DND-41 (cell line): Measurements from ENCODE around the gene CACNA1I.

Experiments used
- ATAC-seq: fragments of 200-7000 bp; cut with Tn5 transposase; 3 replicates; pipeline ENCODE4 v1.9.1; 2021; ENCODE audit warnings: low read depth; ENCODE audit not compliant: insufficient read depth
- DNase-seq: peaks from one replicate; pipeline ENCODE4 v3.0.0-alpha.2; 2020
- H2AFZ ChIP-seq: 2 replicates; pipeline ENCODE4 v1.6.0; 2012; ENCODE audit warnings: low read depth, low read length
- H3K27ac ChIP-seq: 2 replicates; pipeline ENCODE4 v1.5.1; 2012; ENCODE audit warnings: low read length, inconsistent platforms
- H3K27me3 ChIP-seq: fragments of 200-600 bp; sonication (generic); 2 replicates; pipeline ENCODE4 v1.6.0; 2012; ENCODE audit warnings: low read length, mild to moderate bottlenecking, inconsistent platforms; ENCODE audit not compliant: insufficient read depth, poor library complexity
- H3K36me3 ChIP-seq: 2 replicates; pipeline ENCODE4 v1.5.1; 2012; ENCODE audit warnings: low read length, inconsistent platforms; ENCODE audit not compliant: insufficient read depth
- H3K4me1 ChIP-seq: 2 replicates; pipeline ENCODE4 v1.5.1; 2012; ENCODE audit warnings: mild to moderate bottlenecking, low read length; ENCODE audit not compliant: insufficient read depth
- H3K4me2 ChIP-seq: 2 replicates; pipeline ENCODE4 v1.6.0; 2012; ENCODE audit warnings: mild to moderate bottlenecking, moderate library complexity, low read length, inconsistent platforms; ENCODE audit not compliant: insufficient read depth
- H3K4me3 ChIP-seq, 2 experiments: fragments of 200-600 bp in 1 of 2; shearing (Covaris generic) in 1 of 2; 2 replicates each; pipeline ENCODE4 v1.5.1; 2012 to 2016; ENCODE audit warnings: inconsistent platforms in 2 of 2, low read length in 2 of 2, mild to moderate bottlenecking in 2 of 2, low read depth in 1 of 2, moderate library complexity in 1 of 2
- H3K79me2 ChIP-seq: 2 replicates; pipeline ENCODE4 v1.6.0; 2012; ENCODE audit warnings: low read length, inconsistent platforms; ENCODE audit not compliant: insufficient read depth
- H3K9ac ChIP-seq: 2 replicates; pipeline ENCODE4 v1.6.0; 2012; ENCODE audit warnings: low read depth, mild to moderate bottlenecking, inconsistent platforms, low read length, moderate library complexity
- H3K9me3 ChIP-seq: 2 replicates; pipeline ENCODE4 v1.5.1; 2012; ENCODE audit warnings: low read length, moderate library complexity, mild to moderate bottlenecking, inconsistent platforms; ENCODE audit not compliant: insufficient read depth, severe bottlenecking
- H4K20me1 ChIP-seq: 2 replicates; pipeline ENCODE4 v1.6.0; 2012; ENCODE audit warnings: low read length; ENCODE audit not compliant: insufficient read depth
- EZH2 ChIP-seq: IDR thresholded peaks from 3 replicates; pipeline ENCODE4 v1.6.1; 2012; ENCODE audit warnings: borderline replicate concordance, low read depth, mild to moderate bottlenecking, moderate library complexity, low read length, inconsistent platforms; ENCODE audit not compliant: severe bottlenecking
- TF ChIP-seq, protein P1 (sequence below): IDR thresholded peaks from 2 replicates; pipeline ENCODE4 v1.5.1; 2012; ENCODE audit warnings: borderline replicate concordance, low read length, moderate library complexity, mild to moderate bottlenecking; ENCODE audit not compliant: poor library complexity, severe bottlenecking; ENCODE audit errors: extremely low read depth

Gene CACNA1I

DNA sequence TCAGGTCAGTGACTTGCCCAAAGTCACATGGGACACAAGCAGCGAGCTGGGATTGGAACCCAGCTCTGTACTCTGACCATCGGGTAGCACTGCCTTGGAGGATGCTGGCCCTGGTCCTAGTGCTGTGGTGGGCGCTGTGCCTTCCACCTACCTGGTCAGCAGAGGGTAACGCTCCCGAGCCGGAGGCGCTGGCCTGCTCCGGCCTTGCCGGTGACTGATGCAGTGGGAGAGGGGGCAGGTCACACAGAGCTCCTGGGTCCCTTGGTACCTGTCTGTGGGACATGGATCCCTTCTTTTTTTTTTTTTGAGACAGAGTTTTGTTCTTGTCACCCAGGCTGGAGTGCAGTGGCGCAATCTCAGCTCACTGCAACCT, 43.0 kb downstream of the CACNA1I start:
- TF ChIP-seq EZH2, result no peak
- TF ChIP-seq, protein P1, sequence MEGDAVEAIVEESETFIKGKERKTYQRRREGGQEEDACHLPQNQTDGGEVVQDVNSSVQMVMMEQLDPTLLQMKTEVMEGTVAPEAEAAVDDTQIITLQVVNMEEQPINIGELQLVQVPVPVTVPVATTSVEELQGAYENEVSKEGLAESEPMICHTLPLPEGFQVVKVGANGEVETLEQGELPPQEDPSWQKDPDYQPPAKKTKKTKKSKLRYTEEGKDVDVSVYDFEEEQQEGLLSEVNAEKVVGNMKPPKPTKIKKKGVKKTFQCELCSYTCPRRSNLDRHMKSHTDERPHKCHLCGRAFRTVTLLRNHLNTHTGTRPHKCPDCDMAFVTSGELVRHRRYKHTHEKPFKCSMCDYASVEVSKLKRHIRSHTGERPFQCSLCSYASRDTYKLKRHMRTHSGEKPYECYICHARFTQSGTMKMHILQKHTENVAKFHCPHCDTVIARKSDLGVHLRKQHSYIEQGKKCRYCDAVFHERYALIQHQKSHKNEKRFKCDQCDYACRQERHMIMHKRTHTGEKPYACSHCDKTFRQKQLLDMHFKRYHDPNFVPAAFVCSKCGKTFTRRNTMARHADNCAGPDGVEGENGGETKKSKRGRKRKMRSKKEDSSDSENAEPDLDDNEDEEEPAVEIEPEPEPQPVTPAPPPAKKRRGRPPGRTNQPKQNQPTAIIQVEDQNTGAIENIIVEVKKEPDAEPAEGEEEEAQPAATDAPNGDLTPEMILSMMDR, result no peak
- ATAC-seq (no peak), DNase-seq (no peak)
- no peaks in the 10 kb centered on the region for H4K20me1 ChIP-seq
- H3K4me3 ChIP-seq, result no peak overlapping the region
- peaks cover 6% of the 10 kb centered on the region for H3K27me3 ChIP-seq
- H3K27ac ChIP-seq, result no peak overlapping the region
- no peaks in the 10 kb centered on the region for H3K36me3 ChIP-seq
- peaks cover 16% of the 10 kb centered on the region for H3K4me1 ChIP-seq
- H3K4me2 ChIP-seq, result no peak overlapping the region
- no peaks in the 10 kb centered on the region for H3K79me2 ChIP-seq
- H3K9ac ChIP-seq, result no peak overlapping the region
- H3K9me3 ChIP-seq, result no peaks in the 10 kb centered on the region
- H2AFZ ChIP-seq, result no peak overlapping the region

DNA sequence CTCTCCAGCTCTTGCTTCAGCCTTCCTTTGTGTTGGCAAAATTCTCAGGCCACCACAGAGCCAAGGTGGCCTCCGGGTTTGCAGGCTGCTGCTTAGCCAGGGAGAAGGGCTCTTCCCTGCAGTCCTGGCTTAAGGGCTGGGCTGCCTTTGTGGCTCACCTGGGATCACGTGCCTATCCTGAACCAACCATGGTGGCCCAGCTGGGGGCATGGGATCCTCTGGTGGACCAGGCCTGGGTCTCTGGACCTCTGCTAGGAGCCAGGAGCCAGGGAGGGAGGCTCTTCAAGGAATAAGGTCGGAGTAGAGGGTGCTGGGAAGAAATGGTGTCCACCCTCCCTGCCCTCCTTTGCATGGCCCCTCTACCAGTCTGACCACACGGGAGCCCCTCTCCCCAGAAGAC, 43.9 kb downstream of the CACNA1I start:
- Histone ChIP-seq H3K79me2 (no peaks in the 10 kb centered on the region), H3K9me3 (no peaks in the 10 kb centered on the region), H3K4me3 (no peak overlapping the region), H3K36me3 (no peaks in the 10 kb centered on the region), H3K4me1 (peaks cover 16% of the 10 kb centered on the region), H3K4me2 (no peak overlapping the region), H2AFZ (no peak overlapping the region), H3K27ac (no peak overlapping the region), H3K9ac (no peak overlapping the region), H3K27me3 (peaks cover 3% of the 10 kb centered on the region), H4K20me1 (no peaks in the 10 kb centered on the region)
- ATAC-seq (no peak), DNase-seq (no peak)
- TF ChIP-seq EZH2, result no peak
- TF ChIP-seq, protein P1, result no peak

DNA sequence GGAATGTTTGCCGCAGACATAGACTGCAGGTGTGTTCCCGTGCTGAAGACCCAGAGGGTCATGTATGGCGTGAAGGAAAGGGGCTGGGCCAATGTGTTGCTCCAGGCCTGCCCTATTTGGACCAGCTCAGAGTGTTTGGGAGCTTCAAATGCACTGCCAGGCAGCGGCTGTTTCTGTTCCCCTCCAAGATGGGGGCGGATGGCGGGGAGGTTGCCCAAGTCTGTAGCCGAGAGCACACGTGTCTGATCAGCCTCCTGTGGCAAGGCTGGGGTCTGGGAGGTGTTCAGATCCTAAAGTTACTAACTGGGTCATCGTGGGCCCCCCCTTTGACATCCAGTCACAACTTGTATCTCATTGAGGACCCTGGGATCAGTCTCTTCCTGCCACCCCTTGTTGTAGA, 45.5 kb downstream of the CACNA1I start:
- DNase-seq (no peak), ATAC-seq (no peak)
- no peak for TF ChIP-seq EZH2
- TF ChIP-seq, protein P1, result no peak
- H4K20me1 ChIP-seq, result no peaks in the 10 kb centered on the region
- H3K4me1 ChIP-seq, result peaks cover 16% of the 10 kb centered on the region
- H3K27ac ChIP-seq, result no peak overlapping the region
- no peak overlapping the region for H2AFZ ChIP-seq
- no peaks in the 10 kb centered on the region for H3K36me3 ChIP-seq
- H3K79me2 ChIP-seq, result no peaks in the 10 kb centered on the region
- no peak overlapping the region for H3K4me2 ChIP-seq
- no peak overlapping the region for H3K4me3 ChIP-seq
- no peak overlapping the region for H3K9ac ChIP-seq
- no peaks in the 10 kb centered on the region for H3K27me3 ChIP-seq
- no peaks in the 10 kb centered on the region for H3K9me3 ChIP-seq

DNA sequence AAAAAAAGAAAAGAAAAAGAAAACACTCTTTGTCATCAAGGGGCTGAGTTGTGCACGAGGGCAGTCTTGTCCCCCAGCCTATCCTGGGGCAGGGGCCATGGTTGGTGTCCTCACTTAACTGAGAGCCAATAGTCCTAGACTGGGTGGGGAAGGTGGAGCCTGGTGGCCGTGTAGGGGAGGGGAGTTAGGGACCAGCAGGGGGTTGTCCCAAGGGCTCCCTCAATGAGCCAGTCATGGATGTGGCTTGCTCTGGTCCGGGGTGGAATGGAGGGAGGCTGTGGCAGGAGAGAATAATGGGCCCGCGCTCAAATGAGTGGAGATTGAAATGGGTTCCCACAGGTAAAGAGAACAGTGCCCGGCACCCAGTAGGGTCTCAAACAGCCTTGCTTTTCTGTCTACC, 46.2 kb downstream of the CACNA1I start:
- ATAC-seq (no peak), DNase-seq (no peak)
- TF ChIP-seq, protein P1, result no peak
- no peak for TF ChIP-seq EZH2
- no peak overlapping the region for H3K4me2 ChIP-seq
- H3K27me3 ChIP-seq, result no peaks in the 10 kb centered on the region
- H3K4me3 ChIP-seq, result no peak overlapping the region
- no peaks in the 10 kb centered on the region for H4K20me1 ChIP-seq
- H3K27ac ChIP-seq, result no peak overlapping the region
- H3K79me2 ChIP-seq, result no peaks in the 10 kb centered on the region
- H3K4me1 ChIP-seq, result peaks cover 16% of the 10 kb centered on the region
- H3K9me3 ChIP-seq, result no peaks in the 10 kb centered on the region
- no peak overlapping the region for H2AFZ ChIP-seq
- H3K36me3 ChIP-seq, result no peaks in the 10 kb centered on the region
- H3K9ac ChIP-seq, result no peak overlapping the region
